ENCODE data around the gene MELK.

The MELK gene

DNA sequence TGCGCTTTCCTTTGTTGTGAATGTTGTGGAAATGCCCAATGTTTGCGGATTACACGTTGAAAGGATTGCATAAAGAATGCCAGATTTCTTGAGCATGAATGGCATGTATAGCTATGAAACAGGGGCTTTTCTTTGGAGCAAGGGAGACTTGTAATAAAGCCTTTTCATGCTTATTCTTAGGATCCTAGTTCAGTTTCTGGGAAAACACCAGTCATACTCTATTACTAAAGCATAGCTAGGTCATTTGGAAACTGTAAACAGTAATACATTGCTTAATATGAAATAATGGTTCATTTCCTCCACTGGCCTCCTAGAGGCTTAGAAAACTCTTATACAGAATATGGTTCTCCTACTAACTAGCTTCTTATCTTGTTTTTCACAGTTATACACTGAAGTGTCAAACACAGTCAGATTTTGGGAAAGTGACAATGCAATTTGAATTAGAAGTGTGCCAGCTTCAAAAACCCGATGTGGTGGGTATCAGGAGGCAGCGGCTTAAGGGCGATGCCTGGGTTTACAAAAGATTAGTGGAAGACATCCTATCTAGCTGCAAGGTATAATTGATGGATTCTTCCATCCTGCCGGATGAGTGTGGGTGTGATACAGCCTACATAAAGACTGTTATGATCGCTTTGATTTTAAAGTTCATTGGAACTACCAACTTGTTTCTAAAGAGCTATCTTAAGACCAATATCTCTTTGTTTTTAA is 104.2 kb downstream of the MELK start:
- no peak for DNase-seq

DNA sequence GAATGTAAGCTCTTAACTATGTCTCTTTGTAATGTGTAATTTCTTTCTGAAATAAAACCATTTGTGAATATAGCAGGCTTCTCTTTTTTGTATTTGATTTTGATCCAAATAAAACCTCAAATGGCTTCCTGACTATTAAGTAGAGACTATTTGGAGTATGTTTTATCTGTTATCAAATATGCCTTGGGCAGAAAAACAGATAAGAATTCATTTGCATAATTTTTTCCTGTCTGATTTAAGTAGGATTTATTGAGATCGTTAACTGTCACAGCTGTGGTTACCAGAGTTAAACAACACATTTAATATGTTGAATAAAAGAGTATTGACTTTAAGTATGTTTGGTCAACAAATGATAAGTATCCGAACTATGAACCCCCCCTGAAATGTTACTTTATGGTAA is 104.9 kb downstream of the MELK start:
- peak; percentile 22 for DNase-seq

DNA sequence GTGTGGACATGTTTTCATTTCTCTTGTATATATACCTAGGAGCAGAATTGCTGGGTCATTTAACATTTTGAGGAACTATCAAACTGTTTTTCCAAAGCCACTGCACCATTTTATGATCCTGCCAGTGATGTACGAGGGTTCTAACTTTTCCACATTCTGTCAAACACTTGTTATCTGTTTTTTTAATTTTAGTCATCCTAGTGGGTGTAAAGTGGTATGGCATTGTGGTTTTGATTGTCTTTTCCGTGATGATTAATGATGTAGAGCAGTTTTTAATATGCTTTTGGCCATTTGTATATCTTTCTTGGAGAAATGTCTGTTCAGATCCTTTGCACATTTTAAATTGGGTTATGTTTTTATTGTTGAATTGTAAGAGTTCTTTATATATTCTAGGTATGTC is 107.0 kb downstream of the MELK start:
- DNase-seq = no peak

DNA sequence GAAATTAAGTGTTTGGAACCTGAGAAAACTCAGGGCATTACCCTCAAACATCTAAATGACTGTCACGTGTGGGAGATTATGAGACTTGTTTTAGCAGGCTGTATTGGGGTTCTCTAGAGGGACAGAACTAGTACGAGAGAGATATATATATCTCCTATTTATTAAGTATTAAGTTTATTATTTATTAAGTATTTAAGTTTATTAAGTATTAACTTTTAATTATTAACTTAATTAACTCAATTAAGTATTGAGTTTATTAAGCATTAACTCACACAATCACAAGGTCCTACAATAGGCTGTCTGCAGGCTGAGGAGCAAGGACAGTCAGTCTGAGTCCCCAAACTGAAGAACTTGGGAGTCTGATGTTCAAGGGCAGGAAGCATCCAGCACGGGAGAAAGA is 113.8 kb downstream of the MELK start:
- no peak for DNase-seq

DNA sequence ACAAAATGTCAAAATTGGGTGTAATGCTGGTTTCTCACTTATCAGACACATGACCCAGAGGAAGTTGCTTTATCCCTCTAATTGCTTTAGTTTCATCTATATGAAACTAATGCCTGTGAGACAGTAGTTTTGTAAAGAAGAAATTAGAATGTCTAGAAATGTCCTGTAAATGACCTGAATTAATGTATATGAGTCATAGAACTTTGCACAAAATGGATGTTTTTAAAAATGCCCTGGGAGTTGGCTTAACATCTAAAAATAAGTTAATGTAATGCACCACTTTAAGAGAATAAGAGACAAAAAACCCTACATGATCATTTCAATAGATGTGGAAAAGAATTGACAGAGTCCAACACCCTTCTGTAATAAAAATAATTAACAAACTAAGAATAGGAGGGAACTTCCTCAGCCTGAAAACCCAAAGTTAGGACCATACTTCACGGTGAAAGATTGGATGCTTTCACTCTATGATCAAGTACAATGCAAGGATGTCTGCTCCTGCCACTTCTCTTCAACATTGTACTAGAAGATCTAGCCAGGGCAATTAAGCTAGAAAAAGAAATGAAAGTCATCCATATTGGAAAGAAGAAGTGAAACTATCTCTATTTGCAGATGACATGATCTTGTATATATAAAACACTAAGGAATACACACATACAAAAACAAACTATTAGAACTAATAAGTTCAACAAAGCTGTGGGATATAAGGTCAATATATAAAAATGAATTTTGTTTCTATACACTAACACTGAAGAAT is 117.9 kb downstream of the MELK start:
- no peak for DNase-seq

- no peak for DNase-seq
Observed at GRCh38 chr9:36691671-36692070, 119.0 kb downstream of the MELK start.

GRCh38 chr9:36698984-36699383 is 126.3 kb downstream of the MELK start:
- no peak for DNase-seq

DNA sequence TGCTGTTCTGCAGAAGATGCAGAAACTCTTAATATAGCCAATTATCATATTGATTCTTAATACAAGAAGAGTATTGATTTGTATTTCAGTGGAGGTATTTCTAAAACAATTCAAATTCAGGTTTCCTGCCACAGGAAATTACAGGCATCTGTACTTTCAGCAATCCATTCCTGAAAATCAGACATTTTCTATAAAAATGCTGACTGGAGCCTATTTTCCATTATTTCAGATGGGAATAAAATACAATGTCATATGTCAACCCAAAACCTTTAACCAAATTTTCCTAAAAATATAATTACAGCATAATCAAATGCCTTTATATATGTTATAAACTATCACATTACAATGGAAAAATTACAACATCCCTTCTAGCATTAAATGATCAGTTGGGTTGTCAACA is 131.5 kb downstream of the MELK start:
- DNase-seq = no peak

DNA sequence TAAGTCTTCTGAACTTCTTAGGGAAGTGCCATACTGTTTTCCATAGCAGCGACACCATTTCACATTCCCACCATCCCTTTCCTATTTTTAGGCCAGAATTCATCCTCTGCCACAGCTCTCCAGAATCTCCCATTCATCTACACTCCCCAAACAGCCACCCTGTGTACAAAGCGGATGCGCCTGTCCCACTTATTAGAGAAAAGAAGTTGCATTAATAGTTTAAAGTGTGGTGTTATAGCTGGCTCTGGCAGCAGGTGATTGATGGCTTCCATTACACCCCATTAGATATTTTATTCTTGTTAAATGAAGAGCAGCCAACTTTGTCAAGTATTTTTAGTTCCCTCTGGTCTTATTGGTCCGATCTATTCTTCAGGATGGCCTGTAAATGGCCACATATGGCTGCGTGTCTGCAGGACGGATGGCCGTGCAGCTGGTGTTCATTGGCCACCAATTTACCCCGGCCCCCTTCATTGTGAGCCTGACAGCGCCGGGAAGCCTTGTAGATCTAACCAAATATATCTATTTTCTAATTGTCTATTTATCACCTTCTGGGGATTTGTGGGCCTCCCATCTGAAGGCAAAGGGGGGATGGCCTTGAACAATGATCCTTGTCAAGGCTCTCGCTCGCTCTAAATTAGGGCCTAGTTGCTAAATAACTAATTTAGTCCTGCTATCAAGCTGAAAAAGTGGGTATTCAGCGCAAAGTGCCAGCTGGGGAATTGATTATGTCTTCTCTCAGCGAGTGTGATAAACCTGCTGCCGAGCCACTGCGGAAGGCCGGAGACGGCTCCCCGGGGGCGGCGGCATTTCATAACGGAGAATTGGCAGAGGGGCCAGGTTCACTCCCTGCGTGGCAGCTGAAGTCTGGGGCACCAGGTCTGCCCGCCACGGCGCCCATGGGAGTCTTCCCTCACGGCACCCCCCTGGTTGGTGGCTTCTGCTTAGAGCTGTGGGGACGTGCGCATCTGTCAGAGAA is 141.1 kb downstream of the MELK start:
- no peak for DNase-seq

GRCh38 chr9:36716496-36716895 is 143.8 kb downstream of the MELK start:
- DNase-seq = no peak

DNA sequence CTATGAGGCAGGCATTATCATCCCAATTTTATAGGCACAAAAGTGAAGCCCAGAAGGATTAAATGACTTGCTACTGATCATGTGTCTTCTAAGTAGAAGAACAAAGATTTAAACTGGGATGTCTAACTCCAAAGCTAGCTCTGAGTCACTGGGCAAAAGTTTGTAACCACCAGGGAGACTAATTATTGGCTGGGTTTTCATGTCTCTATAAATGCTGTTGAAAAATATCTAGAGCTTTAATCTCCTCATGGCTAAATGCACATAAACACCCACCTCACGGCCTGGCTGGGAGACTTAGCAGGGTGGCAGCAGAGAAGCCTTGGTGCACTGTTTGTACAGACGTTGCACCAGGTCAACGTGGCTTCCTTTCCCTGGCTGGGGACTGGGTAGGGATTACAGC is 144.6 kb downstream of the MELK start:
- no peak for DNase-seq

DNA sequence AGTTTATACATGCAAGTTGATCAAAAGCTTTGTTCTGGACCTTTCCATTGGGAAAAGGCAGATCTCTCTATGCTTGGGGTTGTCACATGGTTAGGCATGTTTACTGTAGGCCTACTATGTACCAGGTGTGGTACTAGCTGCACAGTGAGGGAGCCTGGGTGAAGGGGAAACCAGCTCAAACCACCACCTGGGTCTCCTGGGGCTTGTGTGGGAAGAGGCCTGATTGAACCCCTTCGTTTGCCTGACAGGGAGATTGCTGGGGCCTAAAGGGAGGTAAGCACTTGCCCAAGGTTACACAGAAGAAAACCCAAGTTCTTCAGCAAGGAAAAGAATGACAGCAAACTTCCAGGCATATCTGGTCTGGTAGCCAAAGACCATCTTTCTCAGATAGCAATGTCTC is 145.9 kb downstream of the MELK start:
- DNase-seq = no peak

- DNase-seq = no peak
Observed at GRCh38 chr9:36720043-36720442, 147.3 kb downstream of the MELK start.

GRCh38 chr9:36721846-36722588 is 149.3 kb downstream of the MELK start:
- peak; percentile 42 for DNase-seq

GRCh38 chr9:36725777-36726356 is 153.2 kb downstream of the MELK start:
- DNase-seq = peak; percentile 38
